GM12801 (cell line): ENCODE measurements around the gene LSM6.

Experiments used
- TF ChIP-seq, protein P1 (sequence below): IDR thresholded peaks from one replicate; pipeline ENCODE4 v1.5.1; 2011; ENCODE audit warnings: control low read depth; ENCODE audit not compliant: insufficient read length; ENCODE audit errors: extremely low read depth

Gene LSM6

DNA sequence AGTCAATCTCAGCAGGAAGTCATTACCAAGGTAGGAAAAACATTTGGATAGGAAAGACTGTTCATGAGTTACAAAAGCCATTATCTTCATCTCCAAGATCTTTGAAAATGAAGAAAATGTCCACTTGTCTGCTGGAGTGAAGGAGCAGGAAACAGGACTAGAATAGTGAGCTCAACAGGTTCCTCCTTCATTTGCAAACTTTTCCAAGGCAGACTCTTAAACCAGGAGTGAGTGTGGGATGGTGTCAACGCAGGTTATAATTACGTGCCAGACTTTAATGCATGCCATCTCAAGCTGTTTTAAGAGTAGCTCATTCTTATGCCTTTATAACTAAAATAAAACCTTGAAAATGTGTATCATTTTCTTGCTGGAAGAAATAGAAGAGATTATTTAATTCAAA, 35.4 kb downstream of the LSM6 start:
- TF ChIP-seq, protein P1, sequence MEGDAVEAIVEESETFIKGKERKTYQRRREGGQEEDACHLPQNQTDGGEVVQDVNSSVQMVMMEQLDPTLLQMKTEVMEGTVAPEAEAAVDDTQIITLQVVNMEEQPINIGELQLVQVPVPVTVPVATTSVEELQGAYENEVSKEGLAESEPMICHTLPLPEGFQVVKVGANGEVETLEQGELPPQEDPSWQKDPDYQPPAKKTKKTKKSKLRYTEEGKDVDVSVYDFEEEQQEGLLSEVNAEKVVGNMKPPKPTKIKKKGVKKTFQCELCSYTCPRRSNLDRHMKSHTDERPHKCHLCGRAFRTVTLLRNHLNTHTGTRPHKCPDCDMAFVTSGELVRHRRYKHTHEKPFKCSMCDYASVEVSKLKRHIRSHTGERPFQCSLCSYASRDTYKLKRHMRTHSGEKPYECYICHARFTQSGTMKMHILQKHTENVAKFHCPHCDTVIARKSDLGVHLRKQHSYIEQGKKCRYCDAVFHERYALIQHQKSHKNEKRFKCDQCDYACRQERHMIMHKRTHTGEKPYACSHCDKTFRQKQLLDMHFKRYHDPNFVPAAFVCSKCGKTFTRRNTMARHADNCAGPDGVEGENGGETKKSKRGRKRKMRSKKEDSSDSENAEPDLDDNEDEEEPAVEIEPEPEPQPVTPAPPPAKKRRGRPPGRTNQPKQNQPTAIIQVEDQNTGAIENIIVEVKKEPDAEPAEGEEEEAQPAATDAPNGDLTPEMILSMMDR: no peak

DNA sequence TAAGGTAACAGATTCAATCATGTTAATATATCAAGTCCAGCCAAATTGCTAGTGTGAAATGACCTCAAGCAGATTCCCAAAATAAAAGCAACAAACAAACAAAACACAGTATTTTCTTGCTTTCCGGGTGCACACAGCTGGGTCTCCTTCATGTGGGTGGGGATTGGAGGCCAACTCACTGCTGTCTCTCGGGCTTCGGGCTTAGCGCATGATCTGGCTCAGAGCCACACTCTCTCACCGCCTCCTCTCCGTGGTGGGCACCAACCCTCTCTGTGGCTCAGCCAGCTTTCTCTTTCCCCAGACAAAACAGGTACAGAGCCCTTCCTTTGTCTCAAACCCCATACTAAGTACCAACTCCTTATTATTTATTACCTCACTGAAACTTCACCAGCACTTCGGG, 35.9 kb downstream of the LSM6 start:
- TF ChIP-seq, protein P1: no peak

DNA sequence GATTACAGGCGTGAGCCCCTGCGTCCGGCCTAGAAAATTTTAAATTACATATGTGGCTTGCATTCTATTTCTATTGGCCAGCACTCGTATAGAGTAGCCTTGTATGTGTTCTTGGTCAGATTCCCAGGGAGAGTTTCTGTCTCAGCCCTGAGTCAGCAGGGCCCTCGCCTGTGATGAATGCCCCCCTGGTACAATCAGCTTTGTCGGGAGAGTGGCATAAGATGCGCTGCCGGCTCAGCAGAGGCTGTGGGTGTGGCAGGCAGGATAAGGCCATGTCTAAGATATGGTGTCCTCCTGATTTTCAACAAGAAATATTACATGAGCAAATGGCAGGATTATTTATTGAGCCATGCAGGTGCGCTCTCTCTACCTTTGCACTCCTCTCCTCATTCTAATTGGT, 37.3 kb downstream of the LSM6 start:
- TF ChIP-seq, protein P1: no peak

DNA sequence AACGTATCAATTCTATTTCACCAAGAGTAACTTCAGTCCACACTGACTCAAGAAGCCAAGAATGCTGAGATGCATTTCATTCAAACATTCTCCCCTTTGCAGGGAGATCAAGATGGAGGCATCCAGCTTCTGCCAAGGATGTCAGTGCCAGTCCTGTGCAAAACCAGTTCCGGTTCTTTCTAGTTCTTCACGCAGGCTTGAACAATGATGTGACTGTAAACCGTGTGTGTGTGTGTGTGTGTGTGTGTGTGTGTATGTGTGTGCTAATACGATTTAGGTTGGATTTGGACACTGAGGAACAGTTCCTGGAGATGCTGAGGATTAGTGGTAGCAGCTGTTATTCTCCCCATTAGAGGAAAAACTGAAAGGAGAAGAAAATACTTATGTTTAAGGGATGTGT, 38.7 kb downstream of the LSM6 start, which contains the start of gene REELD1:
REELD1 (plus strand) TSS at position 301 of the 400 bp plus-strand sequence. CDS start 2,415 bp downstream, outside the sequence.
- TF ChIP-seq, protein P1: no peak

DNA sequence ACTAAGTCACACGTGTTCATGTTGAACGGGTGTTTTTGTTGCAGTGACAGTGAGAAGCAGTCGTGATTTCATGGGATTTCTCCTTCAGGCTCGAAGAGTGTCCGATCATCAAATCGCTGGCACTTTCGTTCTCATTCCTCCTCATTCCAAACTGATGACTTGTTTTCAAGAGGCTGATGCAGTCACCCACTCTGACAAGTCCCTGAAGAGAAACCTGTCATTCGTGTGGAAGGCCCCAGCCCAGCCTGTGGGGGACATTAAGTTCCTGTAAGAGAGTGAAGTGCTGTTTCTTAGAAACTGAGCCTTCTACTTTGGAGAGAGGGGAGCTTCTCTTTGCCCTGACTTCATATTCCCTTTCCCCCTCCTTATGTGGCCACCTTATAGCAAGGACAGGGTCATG, 46.8 kb downstream of the LSM6 start:
- TF ChIP-seq, protein P1: no peak

DNA sequence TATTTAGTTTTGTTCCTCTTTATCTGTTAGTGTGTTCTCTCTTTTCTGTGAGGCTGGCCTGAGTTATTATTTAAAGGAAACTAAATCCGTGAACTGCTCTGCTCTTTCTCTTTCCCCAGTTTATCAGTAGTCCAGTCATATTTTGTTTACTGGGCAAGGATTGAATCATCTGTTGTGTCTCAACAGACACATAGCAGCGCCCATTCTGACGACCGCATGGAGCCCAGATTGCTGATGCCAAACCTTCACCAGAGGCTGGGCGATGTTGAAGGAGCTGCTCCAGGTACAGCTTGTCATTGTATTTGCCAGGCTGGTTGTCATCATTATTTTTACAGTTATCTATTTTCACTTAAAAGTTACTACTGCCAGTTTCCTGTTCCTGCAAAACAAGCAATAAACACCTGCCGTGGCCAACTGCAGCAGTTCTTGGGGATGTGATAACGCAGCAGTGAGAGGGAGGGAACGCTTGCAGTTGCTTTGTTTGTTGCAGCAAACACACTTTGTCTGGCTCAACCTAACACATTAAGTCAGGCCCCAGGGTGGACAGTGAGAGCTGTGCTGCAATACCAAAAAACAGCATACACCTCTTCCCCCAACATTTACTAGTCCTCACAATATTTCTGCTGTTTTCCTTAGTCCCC, 48.9 kb downstream of the LSM6 start:
- TF ChIP-seq, protein P1: no peak

DNA sequence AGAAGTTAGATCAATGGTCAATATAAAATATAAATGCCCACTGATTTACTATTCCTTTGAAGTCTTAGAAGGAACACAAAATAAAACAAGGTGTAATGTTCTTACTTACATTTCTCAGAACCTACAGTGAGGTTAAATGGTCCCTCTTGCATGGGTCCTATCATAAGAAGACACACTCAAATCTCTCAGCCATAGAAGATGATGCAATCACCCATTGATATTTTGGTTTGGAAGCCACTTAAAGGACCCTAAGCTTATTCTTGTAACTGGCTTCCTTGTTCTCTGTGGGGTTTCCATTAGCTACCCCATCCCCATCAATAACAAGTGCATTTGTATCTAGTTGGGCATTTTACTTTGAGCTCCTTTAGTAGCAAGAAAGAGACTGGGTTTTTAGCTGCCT, 53.9 kb downstream of the LSM6 start:
- TF ChIP-seq, protein P1: no peak
